Cardiac fibroblast (primary cell): ENCODE measurements around the gene EPHB1.
"Not testable (repeated sequence)": the region's sequence is repeated elsewhere in the genome, so short reads cannot be mapped to it uniquely, and the experiment has no call there.

ENCODE experiments used
- DNase-seq, 2 donors: peaks; one replicate each; pipeline versions ENCODE4 v3.0.0 to v3.0.0-alpha.2; 2010; ENCODE audit warnings: low read depth in 2 of 2
- H3K4me3 ChIP-seq, 2 donors: replicated peaks in 1 of 2; 1 replicate in 1 of 2; 2 replicates in 1 of 2; pipeline ENCODE4 v1.5.1; 2011; ENCODE audit warnings: low read depth in 2 of 2, low read length in 2 of 2, mild to moderate bottlenecking in 2 of 2, moderate library complexity in 1 of 2
- CTCF ChIP-seq: IDR thresholded peaks from one replicate; pipeline ENCODE4 v1.5.1; 2011; ENCODE audit warnings: low read depth, mild to moderate bottlenecking, low read length, inconsistent platforms

Gene EPHB1

GRCh38 chr3:135056084-135056730 is 261.1 kb downstream of the EPHB1 start:
- no peak overlapping the region for H3K4me3 ChIP-seq
- DNase-seq = no peak
- no peak for TF ChIP-seq CTCF

- DNase-seq = no peak
- no peak for TF ChIP-seq CTCF
- no peak overlapping the region for H3K4me3 ChIP-seq
Measured at GRCh38 chr3:135056733-135057310, 261.8 kb downstream of the EPHB1 start.

GRCh38 chr3:135057996-135058395 is 262.9 kb downstream of the EPHB1 start:
- no peak for DNase-seq
- TF ChIP-seq CTCF = no peak
- no peak overlapping the region for H3K4me3 ChIP-seq

GRCh38 chr3:135059580-135059979 is 264.5 kb downstream of the EPHB1 start:
- TF ChIP-seq CTCF = no peak
- DNase-seq = no peak
- H3K4me3 ChIP-seq = no peak overlapping the region

- not testable (repeated sequence) for DNase-seq, H3K4me3 ChIP-seq
Measured at GRCh38 chr3:135066844-135067727, 272.0 kb downstream of the EPHB1 start.

- no peak overlapping the region for H3K4me3 ChIP-seq
- no peak for TF ChIP-seq CTCF
- no peak for DNase-seq
Measured at GRCh38 chr3:135068011-135068410, 273.0 kb downstream of the EPHB1 start.

GRCh38 chr3:135069406-135069805 is 274.3 kb downstream of the EPHB1 start:
- TF ChIP-seq CTCF = no peak
- no peak for DNase-seq
- no peak overlapping the region for H3K4me3 ChIP-seq
